Uterus (tissue), 4 donors: ENCODE results near the gene NBAS. TPM values are rescaled to one million over a fixed set of nuclear protein-coding genes. Genes with fewer than 3 reads are reported as not detected.

Source experiments
- DNase-seq, 2 donors: peaks; one replicate each; pipeline ENCODE4 v3.0.0-alpha.2; 2019 to 2020
- H3K27ac ChIP-seq, 2 donors: fragments of 200-600 bp; sonication (generic); 1 replicate in 1 of 2; 2 replicates in 1 of 2; pipeline ENCODE4 v1.5.1; 2016 to 2018
- H3K27me3 ChIP-seq, 2 donors: fragments of 200-600 bp; sonication (generic); one replicate each; pipeline ENCODE4 v1.5.1; 2018 to 2019; ENCODE audit warnings: control low read depth in 1 of 2
- H3K36me3 ChIP-seq, 2 donors: fragments of 200-600 bp; sonication (generic); one replicate each; pipeline ENCODE4 v1.5.1; 2019; ENCODE audit warnings: control low read depth in 1 of 2
- H3K4me1 ChIP-seq, 2 donors: fragments of 200-600 bp; sonication (generic); one replicate each; pipeline ENCODE4 v1.5.1; 2018 to 2019; ENCODE audit warnings: control low read depth in 1 of 2
- H3K4me3 ChIP-seq, 2 donors: fragments of 200-600 bp; sonication (generic); 1 replicate in 1 of 2; 2 replicates in 1 of 2; pipeline ENCODE4 v1.5.1; 2018 to 2019; ENCODE audit warnings: mild to moderate bottlenecking in 1 of 2
- H3K9me3 ChIP-seq, 2 donors: fragments of 200-600 bp; sonication (generic); one replicate each; pipeline ENCODE4 v1.5.1; 2019; ENCODE audit warnings: control low read depth in 1 of 2
- CTCF ChIP-seq, 4 experiments: fragments of 200-600 bp in 2 of 4; fragments of 450-650 bp in 2 of 4; sonication (generic) in 2 of 4; IDR thresholded peaks; one replicate each; pipeline ENCODE4 v1.5.1; 2016 to 2019; ENCODE audit warnings: antibody characterized with exemption in 4 of 4, mild to moderate bottlenecking in 2 of 4, moderate library complexity in 1 of 4
- POLR2A ChIP-seq, 2 donors: fragments of 450-650 bp; IDR thresholded peaks; one replicate each; pipeline ENCODE4 v1.6.1; 2016; ENCODE audit warnings: antibody characterized with exemption in 2 of 2, mild to moderate bottlenecking in 1 of 2, moderate library complexity in 1 of 2
- intact Hi-C: fragments of 100-400 bp; cut with DNase I; formaldehyde crosslinking; loops from one replicate; pipeline ENCODE4 v1.15.1; 2023; ENCODE audit warnings: low total_unique reads
- total RNA-seq, 4 donors: library from RNA; depleted of rRNA in 3 of 4; stranded (reverse); fragments of >200 nt in 3 of 4; gene quantifications; one replicate each; pipeline versions ENCODE4 v1.1.0 to v1.2.4, GENCODE V29; 2014 to 2023
- donor health status: DM: yes; HTN: yes; CAD: no.

Gene NBAS
- total RNA-seq, 4 donors from 2014 or later, result 36.2 to 93.5 (median 49.5) TPM

- intact Hi-C loops, result no loop called here
- H3K27ac ChIP-seq, result no peak overlapping the region
- no peak for DNase-seq
- no peaks in the 10 kb centered on the region for H3K4me1 ChIP-seq
- TF ChIP-seq CTCF (IDR thresholded peaks at IDR 0.05) (no peak), POLR2A (IDR thresholded peaks at IDR 0.05) (no peak)
- H3K9me3 ChIP-seq, result no peaks in the 10 kb centered on the region
- no peaks in the 10 kb centered on the region for H3K27me3 ChIP-seq
- no peaks in the 10 kb centered on the region for H3K36me3 ChIP-seq
- H3K4me3 ChIP-seq, result no peak overlapping the region
Measured at GRCh38 chr2:15293262-15293937, 267.7 kb downstream of the NBAS start.

GRCh38 chr2:15287447-15288184 lies 273.5 kb downstream of the NBAS start:
- no peak overlapping the region for H3K4me3 ChIP-seq
- DNase-seq, result no peak
- H3K36me3 ChIP-seq, result no peaks in the 10 kb centered on the region
- intact Hi-C loops, result no loop called here
- H3K4me1 ChIP-seq, result no peaks in the 10 kb centered on the region
- H3K9me3 ChIP-seq, result no peaks in the 10 kb centered on the region
- H3K27me3 ChIP-seq, result no peaks in the 10 kb centered on the region
- TF ChIP-seq CTCF (IDR thresholded peaks at IDR 0.05), result no peak
- no peak for TF ChIP-seq POLR2A (IDR thresholded peaks at IDR 0.05)
- H3K27ac ChIP-seq, result no peak overlapping the region

GRCh38 chr2:15284614-15285013 lies 276.5 kb downstream of the NBAS start:
- H3K4me1 ChIP-seq, result no peaks in the 10 kb centered on the region
- H3K27ac ChIP-seq, result no peak overlapping the region
- H3K4me3 ChIP-seq, result no peak overlapping the region
- no peaks in the 10 kb centered on the region for H3K27me3 ChIP-seq
- no peaks in the 10 kb centered on the region for H3K36me3 ChIP-seq
- no peak for TF ChIP-seq CTCF (IDR thresholded peaks at IDR 0.05)
- no peak for TF ChIP-seq POLR2A (IDR thresholded peaks at IDR 0.05)
- H3K9me3 ChIP-seq, result no peaks in the 10 kb centered on the region
- intact Hi-C loops, result no loop called here
- DNase-seq, result no peak

GRCh38 chr2:15281681-15282080 lies 279.5 kb downstream of the NBAS start:
- no peak for TF ChIP-seq POLR2A (IDR thresholded peaks at IDR 0.05)
- TF ChIP-seq CTCF (IDR thresholded peaks at IDR 0.05), result no peak
- Histone ChIP-seq H3K27me3 (no peaks in the 10 kb centered on the region), H3K36me3 (no peaks in the 10 kb centered on the region), H3K4me3 (no peak overlapping the region), H3K4me1 (no peaks in the 10 kb centered on the region), H3K27ac (no peak overlapping the region), H3K9me3 (no peaks in the 10 kb centered on the region)
- no peak for DNase-seq
- intact Hi-C loops, result no loop called here

- no peak for DNase-seq
- H3K4me1 ChIP-seq, result no peaks in the 10 kb centered on the region
- no peak overlapping the region for H3K27ac ChIP-seq
- H3K4me3 ChIP-seq, result no peak overlapping the region
- H3K9me3 ChIP-seq, result no peaks in the 10 kb centered on the region
- no peaks in the 10 kb centered on the region for H3K27me3 ChIP-seq
- no peak for TF ChIP-seq POLR2A (IDR thresholded peaks at IDR 0.05)
- TF ChIP-seq CTCF (IDR thresholded peaks at IDR 0.05), result no peak
- H3K36me3 ChIP-seq, result no peaks in the 10 kb centered on the region
- intact Hi-C loops, result no loop called here
Measured at GRCh38 chr2:15279201-15279876, 281.8 kb downstream of the NBAS start.
